ENCODE results near the gene CNNM4.
A peak's percentile ranks its signal among the peaks of the same experiment; 100 is the strongest.

CNNM4 gene

DNA sequence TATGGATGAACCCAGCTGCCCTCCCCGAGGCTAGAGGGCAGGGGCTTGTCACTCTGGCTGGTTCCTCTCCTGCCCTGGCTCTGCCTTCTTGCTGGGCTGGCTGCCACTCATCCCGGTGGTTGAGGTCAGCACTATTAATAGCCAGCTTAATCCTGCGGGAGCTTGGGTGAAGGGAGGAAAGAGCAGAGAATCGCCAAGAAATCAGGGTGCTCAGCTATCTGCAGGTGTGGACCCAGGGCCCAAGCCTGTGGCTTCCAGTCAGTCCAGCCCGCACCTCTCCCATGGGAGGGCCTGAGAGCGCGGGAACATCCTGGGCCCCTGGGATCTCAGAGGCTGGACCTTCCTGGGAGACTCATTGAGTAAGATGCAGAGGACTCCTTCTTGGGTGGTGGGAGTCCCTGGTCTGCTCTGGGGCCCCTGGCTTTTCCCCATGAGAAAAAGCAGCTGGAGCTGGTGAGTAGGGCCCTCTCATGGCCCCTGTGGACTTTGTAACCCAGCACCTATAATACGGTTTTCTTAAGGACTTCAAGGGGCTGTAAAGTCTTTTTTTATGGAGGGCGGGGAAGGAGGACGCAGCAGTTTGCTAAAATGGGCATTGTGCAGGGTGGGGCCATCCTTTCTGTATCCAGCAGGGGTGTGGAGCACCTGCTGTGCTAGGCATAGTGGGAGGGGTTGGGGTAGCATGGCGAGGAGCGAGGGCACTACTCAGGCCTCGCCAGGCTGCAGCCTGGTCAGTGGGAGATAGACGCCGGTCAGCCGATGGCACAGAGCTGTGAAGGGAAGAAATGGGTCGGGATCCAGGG lies 27.9 kb downstream of the CNNM4 start (continued):
- TF ChIP-seq SP7 (tag by site-specific recombination; IDR thresholded peaks at IDR 0.05) = no peak
- TF ChIP-seq IKZF3 (tag by site-specific recombination; IDR thresholded peaks at IDR 0.05) = peak; percentile 63
- TF ChIP-seq ZBTB17 (tag by site-specific recombination; IDR thresholded peaks at IDR 0.05) = peak; percentile 89
- TF ChIP-seq, protein P1, sequence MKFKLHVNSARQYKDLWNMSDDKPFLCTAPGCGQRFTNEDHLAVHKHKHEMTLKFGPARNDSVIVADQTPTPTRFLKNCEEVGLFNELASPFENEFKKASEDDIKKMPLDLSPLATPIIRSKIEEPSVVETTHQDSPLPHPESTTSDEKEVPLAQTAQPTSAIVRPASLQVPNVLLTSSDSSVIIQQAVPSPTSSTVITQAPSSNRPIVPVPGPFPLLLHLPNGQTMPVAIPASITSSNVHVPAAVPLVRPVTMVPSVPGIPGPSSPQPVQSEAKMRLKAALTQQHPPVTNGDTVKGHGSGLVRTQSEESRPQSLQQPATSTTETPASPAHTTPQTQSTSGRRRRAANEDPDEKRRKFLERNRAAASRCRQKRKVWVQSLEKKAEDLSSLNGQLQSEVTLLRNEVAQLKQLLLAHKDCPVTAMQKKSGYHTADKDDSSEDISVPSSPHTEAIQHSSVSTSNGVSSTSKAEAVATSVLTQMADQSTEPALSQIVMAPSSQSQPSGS (tag by site-specific recombination; IDR thresholded peaks at IDR 0.05; ENCODE audit: low read depth) = no peak
- TF ChIP-seq KLF1 (tag by site-specific recombination; IDR thresholded peaks at IDR 0.05) = peak; percentile 97
- TF ChIP-seq ZBTB8A (tag by site-specific recombination; IDR thresholded peaks at IDR 0.05) = 0 out of 2 replicates have a peak, but pooled peaks have one; percentile 19
- TF ChIP-seq HOXA7 (CRISPR knock-in tag; IDR thresholded peaks at IDR 0.05; ENCODE audit: borderline replicate concordance) = no peak
- no peak for TF ChIP-seq ZNF596 (tag by site-specific recombination; IDR thresholded peaks at IDR 0.05)

DNA sequence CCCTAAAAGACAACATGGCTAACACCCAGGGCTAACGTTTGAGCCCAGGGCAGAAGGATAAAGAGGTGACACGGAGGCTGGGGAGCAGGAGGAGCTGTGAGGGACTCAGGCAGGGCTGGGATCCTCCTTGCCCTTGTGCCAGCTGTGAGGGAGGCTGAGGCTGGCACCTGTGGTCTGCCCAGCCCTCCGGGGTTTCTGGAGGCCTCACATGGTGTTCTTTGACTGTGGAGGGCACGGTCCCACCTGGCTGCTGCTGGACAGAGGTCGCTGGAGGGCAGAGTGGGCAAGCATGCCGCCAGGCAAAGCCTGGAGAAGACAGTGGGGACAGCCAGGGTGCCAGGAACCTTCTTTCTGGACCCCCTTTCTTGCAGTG lies 28.5 kb downstream of the CNNM4 start:
- TF ChIP-seq ZNF544 (tag by site-specific recombination; IDR thresholded peaks at IDR 0.05) (no peak), ZNF433 (tag by site-specific recombination; IDR thresholded peaks at IDR 0.05; ENCODE audit: low read depth) (no peak), ZBTB48 (tag by site-specific recombination; IDR thresholded peaks at IDR 0.05) (peak; percentile 27; the same call in 1 of the 2 replicates), ZNF621 (tag by site-specific recombination; IDR thresholded peaks at IDR 0.05) (no peak), ZNF600 (tag by site-specific recombination; IDR thresholded peaks at IDR 0.05) (0 out of 2 replicates have a peak, but pooled peaks have one; percentile 32), ZNF391 (tag by site-specific recombination; IDR thresholded peaks at IDR 0.05; ENCODE audit: borderline replicate concordance, low read depth) (no peak), ZNF416 (tag by site-specific recombination; IDR thresholded peaks at IDR 0.05) (no peak)
- Histone ChIP-seq H3K27ac (ENCODE audit: extremely low read depth, low read depth, low read length) (no peak overlapping the region), H3K36me3 (ENCODE audit: control insufficient read depth in 2 of 2, insufficient read depth in 1 of 2, low read length in 2 of 2) (no peaks in the 10 kb centered on the region; a peak in 1 of 3 replicates), H3K9me3 (ENCODE audit: control insufficient read depth, insufficient read depth, low read depth, low read length) (no peaks in the 10 kb centered on the region), H3K4me1 (ENCODE audit: control insufficient read depth, insufficient read depth, low read length) (peaks cover 14% of the 10 kb centered on the region), H3K4me3 (ENCODE audit: low read depth, low read length) (no peak overlapping the region)
- ChIA-PET CTCF (interaction anchor here (1.5 to 2.7 kb wide), 3 partner anchors 11 to 28 kb away, joined by 3 to 11 read pairs (median 7); partner anchors contain the start of gene CNNM4), POLR2A (no interaction called here)

DNA sequence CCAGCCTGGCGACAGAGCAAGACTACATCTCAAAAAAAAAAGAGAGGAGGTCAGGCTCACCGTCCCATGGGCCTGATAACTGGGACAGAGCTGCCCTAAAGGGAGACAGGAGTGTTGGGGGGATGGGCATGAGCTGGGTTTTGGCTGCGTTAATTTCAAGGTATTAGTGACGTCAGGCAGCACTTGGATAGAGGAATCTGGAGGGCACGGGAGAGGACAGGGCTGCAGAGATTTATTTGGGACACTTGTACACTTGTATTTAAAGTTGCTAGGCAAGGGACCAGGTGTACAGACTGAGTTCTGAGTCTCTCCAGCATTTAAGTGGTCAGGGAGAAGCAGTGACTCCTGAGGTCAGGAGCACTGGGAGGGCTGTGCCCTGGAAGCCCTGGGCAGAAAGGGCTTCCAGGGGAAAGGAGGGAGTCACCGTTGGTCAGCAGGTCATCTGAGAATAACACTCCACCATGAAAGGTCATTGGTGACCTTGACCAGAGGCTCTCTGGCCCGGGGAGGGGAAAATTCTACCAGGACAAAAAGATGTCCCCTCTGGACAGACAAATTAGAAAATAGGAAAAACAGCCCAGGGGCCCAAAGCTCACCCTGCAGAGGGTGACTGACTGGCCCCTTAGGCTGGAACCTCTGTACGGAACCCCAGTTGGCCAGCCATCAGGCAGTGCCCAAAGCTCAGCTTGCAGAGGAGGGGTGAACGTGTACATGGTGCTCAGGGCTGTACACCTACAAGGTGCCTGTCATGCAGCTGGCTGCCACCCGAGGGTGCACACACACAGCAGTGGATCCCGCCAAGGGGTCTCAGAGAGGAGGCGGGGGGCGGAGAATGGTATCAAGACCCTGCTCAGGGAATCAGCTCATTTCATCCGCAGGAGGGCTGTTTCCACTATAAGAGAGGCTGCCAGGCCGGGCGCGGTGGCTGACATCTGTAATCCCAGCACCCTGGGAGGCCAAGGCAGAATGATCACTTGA lies 32.4 kb downstream of the CNNM4 start:
- POLR2A ChIA-PET = interaction anchor here (0.5 to 0.6 kb wide), 2 partner anchors 23 to 171 kb away, joined by 3 read pairs; partner anchors contain the start of gene CNNM3
- H3K27ac ChIP-seq (ENCODE audit: extremely low read depth, low read depth, low read length) = no peak overlapping the region
- peaks cover 0 to 13% of the 10 kb centered on the region in 2 experiments; a peak in 1 of 3 replicates for H3K36me3 ChIP-seq (ENCODE audit: control insufficient read depth in 2 of 2, insufficient read depth in 1 of 2, low read length in 2 of 2)
- no peaks in the 10 kb centered on the region for H3K9me3 ChIP-seq (ENCODE audit: control insufficient read depth, insufficient read depth, low read depth, low read length)
- peaks cover 7% of the 10 kb centered on the region for H3K4me1 ChIP-seq (ENCODE audit: control insufficient read depth, insufficient read depth, low read length)
- H3K4me3 ChIP-seq (ENCODE audit: low read depth, low read length) = no peak overlapping the region
- CTCF ChIA-PET = no interaction called here
- TF ChIP-seq, protein P2, sequence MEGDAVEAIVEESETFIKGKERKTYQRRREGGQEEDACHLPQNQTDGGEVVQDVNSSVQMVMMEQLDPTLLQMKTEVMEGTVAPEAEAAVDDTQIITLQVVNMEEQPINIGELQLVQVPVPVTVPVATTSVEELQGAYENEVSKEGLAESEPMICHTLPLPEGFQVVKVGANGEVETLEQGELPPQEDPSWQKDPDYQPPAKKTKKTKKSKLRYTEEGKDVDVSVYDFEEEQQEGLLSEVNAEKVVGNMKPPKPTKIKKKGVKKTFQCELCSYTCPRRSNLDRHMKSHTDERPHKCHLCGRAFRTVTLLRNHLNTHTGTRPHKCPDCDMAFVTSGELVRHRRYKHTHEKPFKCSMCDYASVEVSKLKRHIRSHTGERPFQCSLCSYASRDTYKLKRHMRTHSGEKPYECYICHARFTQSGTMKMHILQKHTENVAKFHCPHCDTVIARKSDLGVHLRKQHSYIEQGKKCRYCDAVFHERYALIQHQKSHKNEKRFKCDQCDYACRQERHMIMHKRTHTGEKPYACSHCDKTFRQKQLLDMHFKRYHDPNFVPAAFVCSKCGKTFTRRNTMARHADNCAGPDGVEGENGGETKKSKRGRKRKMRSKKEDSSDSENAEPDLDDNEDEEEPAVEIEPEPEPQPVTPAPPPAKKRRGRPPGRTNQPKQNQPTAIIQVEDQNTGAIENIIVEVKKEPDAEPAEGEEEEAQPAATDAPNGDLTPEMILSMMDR (tag by site-specific recombination; IDR thresholded peaks at IDR 0.05) = no peak
- TF ChIP-seq GLIS2 (tag by site-specific recombination; IDR thresholded peaks at IDR 0.05) (0 out of 2 replicates have a peak, but pooled peaks have one; percentile 27), GLIS1 (tag by site-specific recombination; IDR thresholded peaks at IDR 0.05) (peak; percentile 15; the same call in 1 of the 2 replicates), KLF10 (tag by site-specific recombination; IDR thresholded peaks at IDR 0.05) (no peak), ZNF423 (tag by site-specific recombination; IDR thresholded peaks at IDR 0.05) (0 out of 2 replicates have a peak, but pooled peaks have one; percentile 35), ZNF366 (tag by site-specific recombination; conservative IDR thresholded peaks at IDR 0.05) (no peak), ZIC2 (tag by site-specific recombination; IDR thresholded peaks at IDR 0.05) (peak; percentile 21; the same call in 1 of the 2 replicates)
